Peyer's patch (tissue), 4 donors: ENCODE data around the gene CDH12.

ENCODE experiments used
- CTCF ChIP-seq, 6 experiments: fragments of 450-650 bp in 4 of 6; fragments of 200-600 bp in 2 of 6; sonication (generic) in 1 of 6; IDR thresholded peaks; one replicate each; pipeline ENCODE4 v1.5.1; 2017 to 2019; ENCODE audit warnings: antibody characterized with exemption in 6 of 6, mild to moderate bottlenecking in 3 of 6, moderate library complexity in 1 of 6
- POLR2A ChIP-seq, 2 donors: fragments of 450-650 bp; IDR thresholded peaks; one replicate each; pipeline ENCODE4 v1.5.1; 2017; ENCODE audit warnings: antibody characterized with exemption in 2 of 2, mild to moderate bottlenecking in 2 of 2, moderate library complexity in 2 of 2

GRCh38 chr5:22557251-22557650 lies 295.9 kb downstream of the CDH12 start:
- TF ChIP-seq CTCF (IDR thresholded peaks at IDR 0.05) (no peak), POLR2A (IDR thresholded peaks at IDR 0.05) (no peak)
